SK-N-SH (cell line): ENCODE measurements around the gene KIF5B. TPM values are rescaled to one million over a fixed set of nuclear protein-coding genes. Genes with fewer than 3 reads are reported as not detected.

Source experiments
- CTCF ChIA-PET: fragments of 300-600, 350-600 bp; formaldehyde crosslinking; extraction: SDS; loops from one replicate; lab custom pipeline; 2021; lab: Yijun Ruan, JAX
- POLR2A ChIA-PET: fragments of 350-600 bp; sonication (Branson Sonifier 250); formaldehyde crosslinking; extraction: SDS; loops from one replicate; lab custom pipeline; 2020; ENCODE audit warnings: antibody characterized with exemption, inconsistent platforms; lab: Yijun Ruan, JAX
- DNase-seq: peaks from one replicate; pipeline ENCODE4 v3.0.0; 2012
- H2AFZ ChIP-seq: fragments of 200-600 bp; sonication (generic); 2 replicates; pipeline ENCODE4 v1.8.1; 2016; ENCODE audit warnings: antibody characterized with exemption, mild to moderate bottlenecking, low read depth
- H3F3A ChIP-seq: fragments of 200-600 bp; sonication (generic); replicated peaks from 2 replicates; pipeline ENCODE3; 2016; ENCODE audit warnings: antibody characterized with exemption, mild to moderate bottlenecking; ENCODE audit not compliant: insufficient read depth
- H3K27ac ChIP-seq, 2 experiments: fragments of 200-500 bp in 1 of 2; fragments of 200-600 bp in 1 of 2; sonication (Bioruptor generic) in 1 of 2; sonication (generic), shearing (Covaris generic) in 1 of 2; 2 replicates each; pipeline versions ENCODE4 v1.5.1 to v1.6.1; 2014 to 2016; ENCODE audit warnings: low read depth in 2 of 2, inconsistent platforms in 1 of 2, low read length in 1 of 2, mild to moderate bottlenecking in 1 of 2, mixed read lengths in 1 of 2
- H3K27me3 ChIP-seq: fragments of 200-600 bp; sonication (generic), shearing (Covaris generic); 2 replicates; pipeline ENCODE4 v1.6.1; 2016; ENCODE audit warnings: mixed run types; ENCODE audit not compliant: insufficient read depth
- H3K36me3 ChIP-seq, 2 experiments: fragments of 200-500 bp in 1 of 2; fragments of 200-600 bp in 1 of 2; sonication (Bioruptor generic) in 1 of 2; sonication (generic) in 1 of 2; replicated peaks in 1 of 2; 2 replicates each; pipeline versions ENCODE3 to v1.5.1; 2014 to 2016; ENCODE audit warnings: low read length in 1 of 2, mild to moderate bottlenecking in 1 of 2; ENCODE audit not compliant: insufficient read depth in 2 of 2, control insufficient read depth in 1 of 2
- H3K4me1 ChIP-seq, 2 experiments: fragments of 200-500 bp in 1 of 2; fragments of 200-600 bp in 1 of 2; sonication (Bioruptor generic) in 1 of 2; sonication (generic), shearing (Covaris generic) in 1 of 2; 2 replicates each; pipeline versions ENCODE4 v1.5.1 to v1.6.1; 2014 to 2016; ENCODE audit warnings: low read depth in 1 of 2, low read length in 1 of 2, mixed run types in 1 of 2; ENCODE audit not compliant: insufficient read depth in 2 of 2, control insufficient read depth in 1 of 2
- H3K4me2 ChIP-seq: fragments of 200-600 bp; sonication (generic), shearing (Covaris generic); 2 replicates; pipeline ENCODE4 v1.6.1; 2017; ENCODE audit warnings: mixed run types
- H3K4me3 ChIP-seq, 2 experiments: fragments of 200-500 bp in 1 of 2; fragments of 200-600 bp in 1 of 2; sonication (Bioruptor generic) in 1 of 2; sonication (generic), shearing (Covaris generic) in 1 of 2; 2 replicates each; pipeline versions ENCODE4 v1.5.1 to v1.8.1; 2014 to 2016; ENCODE audit warnings: low read depth in 2 of 2, inconsistent platforms in 1 of 2, low read length in 1 of 2, mild to moderate bottlenecking in 1 of 2, mixed read lengths in 1 of 2, moderate library complexity in 1 of 2
- H3K79me2 ChIP-seq: fragments of 200-600 bp; sonication (generic); 2 replicates; pipeline ENCODE4 v1.8.1; 2017; ENCODE audit warnings: mild to moderate bottlenecking; ENCODE audit not compliant: insufficient read depth
- H3K9ac ChIP-seq: fragments of 200-600 bp; sonication (generic); 2 replicates; pipeline ENCODE4 v1.6.1; 2017; ENCODE audit warnings: mixed run types
- H3K9me2 ChIP-seq: fragments of 200-600 bp; sonication (generic); 2 replicates; pipeline ENCODE4 v1.6.1; 2017; ENCODE audit warnings: mixed run types
- H3K9me3 ChIP-seq: fragments of 200-600 bp; sonication (generic); 2 replicates; pipeline ENCODE4 v1.6.1; 2017; ENCODE audit warnings: mixed run types, mild to moderate bottlenecking, moderate library complexity
- H4K20me1 ChIP-seq: fragments of 200-600 bp; sonication (generic); 2 replicates; pipeline ENCODE4 v1.6.1; 2017; ENCODE audit warnings: mild to moderate bottlenecking, mixed run types; ENCODE audit not compliant: insufficient read depth
- CHD2 ChIP-seq: fragments of 150-350 bp; IDR thresholded peaks from 2 replicates; pipeline ENCODE4 v1.6.1; 2018; ENCODE audit warnings: low read length; ENCODE audit not compliant: partially characterized antibody
- EP300 ChIP-seq, 2 experiments: IDR thresholded peaks; 2 replicates each; pipeline versions ENCODE4 v1.4.0 to v1.6.1; 2012; ENCODE audit warnings: borderline replicate concordance in 1 of 2, low read depth in 1 of 2, low read length in 1 of 2
- EZH2phosphoT487 ChIP-seq: fragments of 200-600 bp; sonication (generic); IDR thresholded peaks from 2 replicates; pipeline ENCODE4 v1.6.1; 2017; ENCODE audit warnings: low read depth, mixed run types, mild to moderate bottlenecking, antibody characterized with exemption, moderate library complexity, borderline replicate concordance
- FOSL2 ChIP-seq: IDR thresholded peaks from 2 replicates; pipeline ENCODE4 v1.4.0; 2012; ENCODE audit warnings: low read depth, mild to moderate bottlenecking, moderate library complexity, borderline replicate concordance
- FOXJ3 ChIP-seq: sonication (generic); formaldehyde crosslinking; IDR thresholded peaks from 2 replicates; pipeline ENCODE4 v1.5.1; 2020; ENCODE audit warnings: mild to moderate bottlenecking, missing genetic modification reagents
- GATA2 ChIP-seq: sonication (generic); formaldehyde crosslinking; IDR thresholded peaks from 2 replicates; pipeline ENCODE4 v1.5.0; 2020; ENCODE audit warnings: mild to moderate bottlenecking, missing genetic modification reagents
- NFIC ChIP-seq: IDR thresholded peaks from 2 replicates; pipeline ENCODE4 v1.4.0; 2012; ENCODE audit warnings: borderline replicate concordance
- PBX3 ChIP-seq: IDR thresholded peaks from 2 replicates; pipeline ENCODE4; 2012
- POLR2AphosphoS5 ChIP-seq: IDR thresholded peaks from 2 replicates; pipeline ENCODE4 v1.6.1; 2012; ENCODE audit warnings: low read depth, low read length
- RAD21 ChIP-seq: IDR thresholded peaks from 2 replicates; pipeline ENCODE4 v1.6.1; 2012; ENCODE audit warnings: mild to moderate bottlenecking, low read length
- RFX5 ChIP-seq: IDR thresholded peaks from 2 replicates; pipeline ENCODE4 v1.6.1; 2012; ENCODE audit warnings: mild to moderate bottlenecking, improper control_type of control experiment, low read length
- RXRA ChIP-seq: IDR thresholded peaks from 2 replicates; pipeline ENCODE4 v1.4.0; 2012; ENCODE audit warnings: low read depth, mild to moderate bottlenecking, borderline replicate concordance
- SIN3A ChIP-seq: IDR thresholded peaks from 2 replicates; pipeline ENCODE4 v1.6.1; 2012; ENCODE audit warnings: low read depth, mild to moderate bottlenecking, low read length, moderate library complexity, borderline replicate concordance
- TCF12 ChIP-seq: IDR thresholded peaks from 2 replicates; pipeline ENCODE4 v1.4.0; 2012
- YY1 ChIP-seq: IDR thresholded peaks from 2 replicates; pipeline ENCODE4 v1.4.0; 2012; ENCODE audit warnings: low read depth, mild to moderate bottlenecking
- WGBS: methylation state at CpG from one replicate; pipeline ENCODE4 v1.1.6; 2017; ENCODE audit warnings: low lambda C conversion rate; 5-methylcytosine and 5-hydroxymethylcytosine counted together
- polyA plus RNA-seq, 3 experiments: library from polyadenylated mRNA; depleted of rRNA; stranded (reverse); fragments of >200 nt; gene quantifications; 2 replicates each; pipeline ENCODE4 v1.2.3, GENCODE V29; 2012
- TF ChIP-seq, protein P1 (sequence below): fragments of 150-350 bp; IDR thresholded peaks from 2 replicates; pipeline ENCODE4 v1.6.1; 2016; ENCODE audit warnings: mild to moderate bottlenecking, low read depth, low read length
- TF ChIP-seq, protein P2 (sequence below): fragments of 150-350 bp; IDR thresholded peaks from 2 replicates; pipeline ENCODE4 v1.6.1; 2017; ENCODE audit warnings: antibody characterized with exemption, low read length, low read depth, borderline replicate concordance
- TF ChIP-seq, protein P3 (sequence below): IDR thresholded peaks from 2 replicates; pipeline ENCODE4 v1.4.0; 2012; ENCODE audit warnings: low read depth, borderline replicate concordance

Gene KIF5B
- polyA plus RNA-seq, 1 of the 3 experiments (the other 2 are of a cell fraction): 15.7 TPM

DNA sequence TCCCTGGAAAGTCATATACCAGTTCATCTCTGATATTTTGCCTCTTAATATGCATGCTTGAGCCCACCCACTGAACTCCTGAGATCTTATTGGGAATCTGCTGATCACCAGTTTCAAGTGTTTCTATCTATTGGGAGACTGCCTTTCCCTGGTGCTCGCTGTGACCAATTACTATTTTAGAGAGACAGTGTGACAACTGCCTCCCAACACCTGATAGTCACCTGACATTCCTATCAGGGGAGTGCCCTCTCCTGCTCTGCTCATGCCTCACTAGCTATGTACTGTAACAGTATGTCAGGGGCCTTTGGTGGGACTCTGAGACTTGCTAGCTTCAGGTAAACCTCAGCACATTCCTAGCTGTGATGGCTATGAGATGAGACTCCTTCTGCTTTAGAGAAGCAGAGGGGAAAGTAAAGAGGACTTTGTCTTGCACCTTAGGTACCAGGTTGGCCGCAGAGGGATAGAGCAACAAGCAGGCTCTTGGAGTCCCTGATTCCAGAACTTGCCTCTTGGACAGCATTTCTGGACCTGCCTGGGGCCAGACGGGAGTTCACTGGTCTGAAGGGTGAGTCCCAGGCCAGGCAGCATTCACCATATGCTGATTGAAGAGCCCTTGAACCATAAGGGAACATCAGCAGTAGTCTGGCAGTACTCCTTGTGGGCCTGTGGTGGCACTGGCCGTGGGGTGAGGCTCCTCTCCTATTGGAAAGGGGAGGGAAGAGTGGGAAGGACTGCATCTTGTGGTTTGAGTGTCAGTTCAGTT, 93.2 kb downstream of the KIF5B start (continued):
- TF ChIP-seq, protein P1, sequence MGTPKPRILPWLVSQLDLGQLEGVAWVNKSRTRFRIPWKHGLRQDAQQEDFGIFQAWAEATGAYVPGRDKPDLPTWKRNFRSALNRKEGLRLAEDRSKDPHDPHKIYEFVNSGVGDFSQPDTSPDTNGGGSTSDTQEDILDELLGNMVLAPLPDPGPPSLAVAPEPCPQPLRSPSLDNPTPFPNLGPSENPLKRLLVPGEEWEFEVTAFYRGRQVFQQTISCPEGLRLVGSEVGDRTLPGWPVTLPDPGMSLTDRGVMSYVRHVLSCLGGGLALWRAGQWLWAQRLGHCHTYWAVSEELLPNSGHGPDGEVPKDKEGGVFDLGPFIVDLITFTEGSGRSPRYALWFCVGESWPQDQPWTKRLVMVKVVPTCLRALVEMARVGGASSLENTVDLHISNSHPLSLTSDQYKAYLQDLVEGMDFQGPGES: no peak
- TF ChIP-seq GATA2 (CRISPR knock-in tag) (no peak), EP300 (IDR thresholded peaks at IDR 0.05; ENCODE audit: borderline replicate concordance in 1 of 2, low read depth in 1 of 2, low read length in 1 of 2) (no peak), RAD21 (no peak), FOSL2 (no peak)
- TF ChIP-seq, protein P2, sequence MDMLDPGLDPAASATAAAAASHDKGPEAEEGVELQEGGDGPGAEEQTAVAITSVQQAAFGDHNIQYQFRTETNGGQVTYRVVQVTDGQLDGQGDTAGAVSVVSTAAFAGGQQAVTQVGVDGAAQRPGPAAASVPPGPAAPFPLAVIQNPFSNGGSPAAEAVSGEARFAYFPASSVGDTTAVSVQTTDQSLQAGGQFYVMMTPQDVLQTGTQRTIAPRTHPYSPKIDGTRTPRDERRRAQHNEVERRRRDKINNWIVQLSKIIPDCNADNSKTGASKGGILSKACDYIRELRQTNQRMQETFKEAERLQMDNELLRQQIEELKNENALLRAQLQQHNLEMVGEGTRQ: no peak

DNA sequence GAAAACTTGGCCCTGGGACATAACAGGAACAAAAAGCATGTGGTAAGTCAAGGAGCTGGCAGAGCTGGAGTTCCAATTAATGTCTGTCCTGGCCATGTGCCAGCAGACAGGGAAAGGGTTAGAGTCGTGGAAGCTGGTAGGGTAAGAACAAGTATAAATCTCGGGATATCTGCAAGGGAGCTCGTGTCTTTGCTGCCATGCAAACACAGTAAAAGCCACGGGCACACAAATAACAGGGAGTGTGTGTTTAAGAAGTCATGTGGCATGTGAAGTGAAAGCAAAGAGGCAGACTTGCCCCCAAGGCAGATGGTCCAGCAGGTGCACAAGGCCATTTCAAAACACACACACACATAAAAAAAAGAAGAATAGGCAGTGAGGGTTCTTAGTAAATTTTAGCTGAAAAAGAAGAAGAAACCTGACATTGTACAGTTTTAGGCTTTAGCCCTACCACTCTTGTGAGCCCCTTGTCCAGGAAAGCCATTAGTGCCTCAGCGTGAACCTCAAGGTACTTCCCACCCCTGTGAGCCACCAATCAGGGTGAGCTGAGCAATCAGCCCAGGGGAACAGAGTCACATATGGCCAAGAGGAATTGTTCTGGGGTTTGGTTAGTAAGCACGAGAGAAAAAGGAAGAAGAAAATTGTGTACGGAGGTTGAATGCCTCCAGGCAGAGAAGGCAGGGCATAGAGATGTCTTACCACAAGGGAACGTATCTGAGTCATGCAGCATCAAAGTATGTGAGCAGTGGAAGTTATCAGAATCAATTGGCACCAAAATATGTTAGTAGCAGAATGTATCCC, 94.7 kb downstream of the KIF5B start:
- H3K9me3 ChIP-seq: no peaks in the 10 kb centered on the region
- no peak overlapping the region for H3K27ac ChIP-seq
- H3K9me2 ChIP-seq: no peaks in the 10 kb centered on the region
- POLR2A ChIA-PET: no interaction called here
- no peaks in the 10 kb centered on the region for H3F3A ChIP-seq
- no peak overlapping the region for H3K9ac ChIP-seq
- no peak for DNase-seq
- CTCF ChIA-PET: interaction anchor here (0.9 kb wide), 1 partner anchor 21 kb away, joined by 3 read pairs; no protein-coding TSS in a partner anchor
- H3K27me3 ChIP-seq: no peaks in the 10 kb centered on the region
- H3K4me1 ChIP-seq: peaks cover 0 to 9% of the 10 kb centered on the region in 2 experiments; a peak in 1 of 4 replicates
- H3K36me3 ChIP-seq: no peaks in the 10 kb centered on the region
- 48% methylated on average over 8 of the region's 8 CpGs for WGBS
- no peaks in the 10 kb centered on the region for H4K20me1 ChIP-seq
- H2AFZ ChIP-seq: no peak overlapping the region
- TF ChIP-seq RFX5: no peak
- TF ChIP-seq GATA2 (CRISPR knock-in tag): no peak
- no peak for TF ChIP-seq EZH2phosphoT487
- no peak for TF ChIP-seq RXRA
- no peak for TF ChIP-seq CHD2
- TF ChIP-seq, protein P3, sequence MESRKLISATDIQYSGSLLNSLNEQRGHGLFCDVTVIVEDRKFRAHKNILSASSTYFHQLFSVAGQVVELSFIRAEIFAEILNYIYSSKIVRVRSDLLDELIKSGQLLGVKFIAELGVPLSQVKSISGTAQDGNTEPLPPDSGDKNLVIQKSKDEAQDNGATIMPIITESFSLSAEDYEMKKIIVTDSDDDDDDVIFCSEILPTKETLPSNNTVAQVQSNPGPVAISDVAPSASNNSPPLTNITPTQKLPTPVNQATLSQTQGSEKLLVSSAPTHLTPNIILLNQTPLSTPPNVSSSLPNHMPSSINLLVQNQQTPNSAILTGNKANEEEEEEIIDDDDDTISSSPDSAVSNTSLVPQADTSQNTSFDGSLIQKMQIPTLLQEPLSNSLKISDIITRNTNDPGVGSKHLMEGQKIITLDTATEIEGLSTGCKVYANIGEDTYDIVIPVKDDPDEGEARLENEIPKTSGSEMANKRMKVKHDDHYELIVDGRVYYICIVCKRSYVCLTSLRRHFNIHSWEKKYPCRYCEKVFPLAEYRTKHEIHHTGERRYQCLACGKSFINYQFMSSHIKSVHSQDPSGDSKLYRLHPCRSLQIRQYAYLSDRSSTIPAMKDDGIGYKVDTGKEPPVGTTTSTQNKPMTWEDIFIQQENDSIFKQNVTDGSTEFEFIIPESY: no peak
- no peak for TF ChIP-seq FOXJ3 (CRISPR knock-in tag)
- TF ChIP-seq YY1: no peak
- no peak for TF ChIP-seq PBX3
- no peak for TF ChIP-seq POLR2AphosphoS5
- TF ChIP-seq TCF12: no peak
- peak; percentile 44; the same call in 1 of the 2 replicates for TF ChIP-seq FOSL2
- TF ChIP-seq SIN3A: no peak
- TF ChIP-seq NFIC: peak; percentile 44; the same call in 1 of the 2 replicates
- TF ChIP-seq, all 33 proteins: peak for 2
- H3K4me2 ChIP-seq: no peak overlapping the region
- no peaks in the 10 kb centered on the region for H3K79me2 ChIP-seq
- no peak overlapping the region for H3K4me3 ChIP-seq
